Neutrophil (primary cell): ENCODE results near the gene CHURC1.

Experiments
- H3K27ac ChIP-seq: fragments of 200-600 bp; sonication (generic); 2 replicates; pipeline ENCODE4 v1.5.1; 2016; ENCODE audit warnings: mild to moderate bottlenecking, moderate library complexity
- H3K27me3 ChIP-seq: fragments of 200-600 bp; sonication (generic); 2 replicates; pipeline ENCODE4 v1.6.0; 2016; ENCODE audit warnings: mild to moderate bottlenecking
- H3K36me3 ChIP-seq: fragments of 200-600 bp; sonication (generic); 2 replicates; pipeline ENCODE4 v1.5.1; 2017
- H3K4me1 ChIP-seq, 2 experiments: fragments of 200-600 bp in 1 of 2; sonication (generic) in 1 of 2; 1 replicate in 1 of 2; 2 replicates in 1 of 2; pipeline versions ENCODE4 v1.5.1 to v1.6.1; 2013 to 2016; ENCODE audit warnings: low read depth in 1 of 2, low read length in 1 of 2, mild to moderate bottlenecking in 1 of 2, moderate library complexity in 1 of 2; ENCODE audit not compliant: control insufficient read depth in 1 of 2, insufficient read depth in 1 of 2
- H3K4me3 ChIP-seq, 2 experiments: fragments of 200-600 bp in 1 of 2; sonication (generic) in 1 of 2; 1 replicate in 1 of 2; 2 replicates in 1 of 2; pipeline ENCODE4 v1.5.1; 2013 to 2016; ENCODE audit warnings: low read depth in 1 of 2, low read length in 1 of 2, mild to moderate bottlenecking in 1 of 2, moderate library complexity in 1 of 2
- H3K9me3 ChIP-seq: fragments of 200-600 bp; sonication (generic); 2 replicates; pipeline ENCODE4 v1.5.1; 2016
- CTCF ChIP-seq: fragments of 200-600 bp; sonication (generic); IDR thresholded peaks from 2 replicates; pipeline ENCODE4 v1.5.1; 2016; ENCODE audit warnings: antibody characterized with exemption

CHURC1 gene

GRCh38 chr14:64877846-64878245 lies 36.4 kb upstream of the CHURC1 start:
- H3K4me1 ChIP-seq = peaks cover 10 to 16% of the 10 kb centered on the region in 2 experiments
- peaks cover 86% of the 10 kb centered on the region for H3K27me3 ChIP-seq
- no peaks in the 10 kb centered on the region for H3K9me3 ChIP-seq
- H3K27ac ChIP-seq = no peak overlapping the region
- no peak for TF ChIP-seq CTCF
- no peak overlapping the region for H3K4me3 ChIP-seq
- H3K36me3 ChIP-seq = no peaks in the 10 kb centered on the region

- Histone ChIP-seq H3K27ac (no peak overlapping the region), H3K9me3 (no peaks in the 10 kb centered on the region), H3K27me3 (peaks cover 97% of the 10 kb centered on the region), H3K4me3 (peak overlapping the region in 1 of 2 experiments; percentile 21), H3K36me3 (no peaks in the 10 kb centered on the region), H3K4me1 (peaks cover 10 to 16% of the 10 kb centered on the region in 2 experiments)
- TF ChIP-seq CTCF = no peak
These were observed 35.2 kb upstream of the CHURC1 start for GRCh38 chr14:64878837-64879634.

- Histone ChIP-seq H3K4me1 (peaks cover 10 to 16% of the 10 kb centered on the region in 2 experiments), H3K36me3 (no peaks in the 10 kb centered on the region), H3K9me3 (no peaks in the 10 kb centered on the region), H3K4me3 (peak within 1 kb of the TSS; percentile 39 to 47), H3K27ac (no peak within 1 kb of the TSS), H3K27me3 (peaks cover 100% of the 10 kb centered on the region)
- no peak for TF ChIP-seq CTCF
These were observed 34.5 kb upstream of the CHURC1 start, which contains the start of gene SPTB for GRCh38 chr14:64879635-64880220. Gene SPTB (minus strand): TSS chr14:64879907. CDS start chr14:64823094, 56,813 bp downstream.

- no peaks in the 10 kb centered on the region for H3K9me3 ChIP-seq
- H3K4me1 ChIP-seq = peaks cover 10 to 16% of the 10 kb centered on the region in 2 experiments
- peaks cover 100% of the 10 kb centered on the region for H3K27me3 ChIP-seq
- peak overlapping the region; percentile 39 to 47 for H3K4me3 ChIP-seq
- no peaks in the 10 kb centered on the region for H3K36me3 ChIP-seq
- H3K27ac ChIP-seq = no peak overlapping the region
- no peak for TF ChIP-seq CTCF
These were observed 33.8 kb upstream of the CHURC1 start for GRCh38 chr14:64880221-64881121.

GRCh38 chr14:64885559-64885958 lies 28.7 kb upstream of the CHURC1 start:
- peaks cover 88% of the 10 kb centered on the region for H3K27me3 ChIP-seq

More at GRCh38 chr14:64885559-64885958, 28.7 kb upstream of the CHURC1 start:
- Histone ChIP-seq H3K27ac (no peak overlapping the region), H3K4me1 (peaks cover under 1 to 3% of the 10 kb centered on the region in 2 experiments), H3K4me3 (no peak overlapping the region), H3K9me3 (no peaks in the 10 kb centered on the region), H3K36me3 (no peaks in the 10 kb centered on the region)
- no peak for TF ChIP-seq CTCF
